ENCODE results near the gene HMBS. TPM values are rescaled to one million over a fixed set of nuclear protein-coding genes. Genes with fewer than 3 reads are reported as not detected.

HMBS gene
- total RNA-seq, 2 donors from 2014 or later = 9.2 to 14.3 TPM

DNA sequence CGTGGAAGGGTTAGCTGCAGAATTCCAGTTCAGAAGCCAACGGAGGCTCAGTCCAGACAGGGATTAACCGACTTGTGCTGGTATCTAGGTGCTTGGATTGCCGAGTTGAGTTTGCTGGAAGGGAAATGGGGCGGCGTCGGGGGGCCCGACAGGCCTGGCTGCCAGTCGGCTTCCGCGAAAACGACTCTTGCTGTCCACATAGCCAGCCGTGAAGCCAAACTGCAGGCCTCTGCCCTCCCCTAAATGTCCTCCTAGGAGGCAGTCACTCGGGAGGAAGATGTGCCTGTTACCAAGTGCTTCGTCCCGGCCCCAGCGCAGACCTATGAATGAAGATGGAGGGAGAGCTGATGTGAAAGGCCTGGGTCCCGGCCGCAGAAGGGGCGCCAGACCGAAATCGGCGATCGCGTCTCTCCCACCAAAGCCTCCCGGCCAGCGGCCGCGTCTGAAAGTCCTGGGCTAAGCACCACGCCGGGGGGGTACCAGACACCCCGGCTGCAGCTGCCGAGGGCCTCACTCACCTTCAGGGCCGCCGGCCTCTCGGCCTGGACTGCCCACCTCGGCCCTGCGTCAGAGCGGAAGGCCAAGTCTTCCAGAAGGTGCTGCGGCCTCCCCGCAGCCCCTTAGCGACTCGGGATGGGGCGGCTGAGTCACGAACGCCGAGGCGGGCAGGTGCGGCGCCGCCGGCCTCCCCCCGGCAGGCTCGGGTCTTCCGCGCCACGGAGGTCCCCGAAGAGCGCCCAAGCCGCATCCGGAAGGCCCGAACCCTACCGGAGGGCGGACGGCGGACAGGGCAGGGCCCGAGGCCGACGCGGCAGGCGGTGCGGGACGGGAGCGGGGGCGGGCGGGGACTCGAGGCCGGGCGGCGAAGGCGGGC lies 9.5 kb downstream of the HMBS start:
- peak; percentile 14 for DNase-seq (ENCODE audit: low spot score)
- WGBS = under 1% methylated on average over 78 of the region's 81 CpGs

DNA sequence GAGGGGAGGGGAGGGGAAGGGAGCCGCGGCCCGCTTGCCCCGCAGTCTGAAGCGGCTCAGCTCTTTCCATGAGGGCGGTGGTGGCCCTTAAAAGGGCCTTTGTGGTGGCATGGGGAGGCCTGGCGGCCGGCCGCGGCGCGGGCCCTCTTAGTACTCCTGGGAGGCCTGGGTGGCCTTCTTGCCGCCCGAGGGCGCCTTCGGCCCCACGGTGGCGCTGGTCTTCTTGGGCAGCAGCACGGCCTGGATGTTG lies 10.1 kb downstream of the HMBS start:
- peaks cover 10% of the 10 kb centered on the region for H3K4me1 ChIP-seq (replicated peaks)
- H3K27ac ChIP-seq = peak overlapping the region; percentile 93 to 94
- peak; percentile 81 for DNase-seq (ENCODE audit: low spot score)
- H3K4me3 ChIP-seq = peak overlapping the region; percentile 67 to 72
- WGBS = 0% methylated on average over 5 of the region's 19 CpGs
- intact Hi-C loops (cut with DNase I) = loop anchor here (5.0 kb wide), 1 partner anchor 103 kb away; no protein-coding TSS in a partner anchor
- peaks cover 0 to 7% of the 10 kb centered on the region in 2 donors for H3K36me3 ChIP-seq
- H3K27me3 ChIP-seq (replicated peaks; ENCODE audit: insufficient read depth) = no peaks in the 10 kb centered on the region
- no peak for TF ChIP-seq POLR2A (IDR thresholded peaks at IDR 0.05)
- TF ChIP-seq, protein P1, sequence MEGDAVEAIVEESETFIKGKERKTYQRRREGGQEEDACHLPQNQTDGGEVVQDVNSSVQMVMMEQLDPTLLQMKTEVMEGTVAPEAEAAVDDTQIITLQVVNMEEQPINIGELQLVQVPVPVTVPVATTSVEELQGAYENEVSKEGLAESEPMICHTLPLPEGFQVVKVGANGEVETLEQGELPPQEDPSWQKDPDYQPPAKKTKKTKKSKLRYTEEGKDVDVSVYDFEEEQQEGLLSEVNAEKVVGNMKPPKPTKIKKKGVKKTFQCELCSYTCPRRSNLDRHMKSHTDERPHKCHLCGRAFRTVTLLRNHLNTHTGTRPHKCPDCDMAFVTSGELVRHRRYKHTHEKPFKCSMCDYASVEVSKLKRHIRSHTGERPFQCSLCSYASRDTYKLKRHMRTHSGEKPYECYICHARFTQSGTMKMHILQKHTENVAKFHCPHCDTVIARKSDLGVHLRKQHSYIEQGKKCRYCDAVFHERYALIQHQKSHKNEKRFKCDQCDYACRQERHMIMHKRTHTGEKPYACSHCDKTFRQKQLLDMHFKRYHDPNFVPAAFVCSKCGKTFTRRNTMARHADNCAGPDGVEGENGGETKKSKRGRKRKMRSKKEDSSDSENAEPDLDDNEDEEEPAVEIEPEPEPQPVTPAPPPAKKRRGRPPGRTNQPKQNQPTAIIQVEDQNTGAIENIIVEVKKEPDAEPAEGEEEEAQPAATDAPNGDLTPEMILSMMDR (IDR thresholded peaks at IDR 0.05) = peak; percentile 49 to 80 (median 70)
- H3K9me3 ChIP-seq = no peaks in the 10 kb centered on the region

More for the DNA sequence above, 9.5 kb downstream of the HMBS start:
- H3K4me3 ChIP-seq = peak overlapping the region; percentile 67 to 72
- TF ChIP-seq POLR2A (IDR thresholded peaks at IDR 0.05) = no peak
- TF ChIP-seq, protein P1 (IDR thresholded peaks at IDR 0.05) = peak in 1 of 4 experiments; percentile 11
- H3K9me3 ChIP-seq = no peaks in the 10 kb centered on the region
- H3K27ac ChIP-seq = peak overlapping the region; percentile 93 to 94
- H3K27me3 ChIP-seq (replicated peaks; ENCODE audit: insufficient read depth) = no peaks in the 10 kb centered on the region
- H3K4me1 ChIP-seq (replicated peaks) = peaks cover 10% of the 10 kb centered on the region
- intact Hi-C loops (cut with DNase I) = loop anchor here (5.0 kb wide), 1 partner anchor 103 kb away; no protein-coding TSS in a partner anchor
- peaks cover 0 to 7% of the 10 kb centered on the region in 2 donors for H3K36me3 ChIP-seq

DNA sequence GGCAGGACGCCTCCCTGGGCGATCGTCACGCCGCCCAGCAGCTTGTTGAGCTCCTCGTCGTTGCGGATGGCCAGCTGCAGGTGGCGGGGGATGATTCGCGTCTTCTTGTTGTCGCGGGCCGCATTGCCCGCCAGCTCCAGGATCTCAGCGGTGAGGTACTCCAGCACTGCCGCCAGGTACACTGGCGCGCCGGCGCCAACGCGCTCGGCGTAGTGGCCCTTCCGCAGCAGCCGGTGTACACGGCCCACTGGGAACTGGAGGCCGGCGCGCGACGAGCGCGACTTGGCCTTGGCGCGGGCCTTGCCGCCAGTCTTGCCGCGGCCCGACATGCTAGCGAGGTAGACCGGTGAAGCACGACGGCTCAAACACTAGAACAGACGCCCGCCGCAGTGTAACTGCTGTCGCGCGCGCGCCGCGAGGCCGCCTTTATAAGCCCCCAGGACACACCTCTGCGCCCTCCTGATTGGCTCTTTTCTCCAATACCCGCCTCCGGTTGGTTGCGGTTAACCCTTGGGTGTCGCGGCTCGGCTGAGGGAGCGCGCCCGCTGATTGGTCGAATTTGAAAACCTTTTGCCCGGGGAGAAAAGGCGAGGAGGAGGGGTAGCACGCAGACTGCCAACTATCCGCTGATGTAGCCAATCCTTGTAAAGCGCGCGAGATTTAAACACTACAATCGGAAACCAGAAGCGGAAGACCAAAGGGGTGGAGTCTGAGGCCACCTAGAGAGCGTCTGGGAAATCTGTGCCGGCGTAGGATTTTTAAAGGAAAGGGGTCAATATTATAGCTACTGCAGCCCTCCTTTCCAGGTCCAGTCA lies 10.6 kb downstream of the HMBS start:
- intact Hi-C loops (cut with DNase I) = no loop called here
- Histone ChIP-seq H3K4me3 (peak overlapping the region; percentile 67 to 72), H3K4me1 (replicated peaks) (peaks cover 10% of the 10 kb centered on the region), H3K27ac (peak overlapping the region; percentile 93 to 94), H3K9me3 (no peaks in the 10 kb centered on the region), H3K36me3 (peaks cover 0 to 7% of the 10 kb centered on the region in 2 donors), H3K27me3 (replicated peaks; ENCODE audit: insufficient read depth) (no peaks in the 10 kb centered on the region)
- under 1% methylated on average over 56 of the region's 79 CpGs for WGBS
- peak; percentile 100 for DNase-seq (ENCODE audit: low spot score)
- TF ChIP-seq, protein P1 (IDR thresholded peaks at IDR 0.05) = peak in 2 of 4 experiments; percentile 5 to 29
- peak; percentile 98 for TF ChIP-seq POLR2AphosphoS5 (IDR thresholded peaks at IDR 0.05)
- peak; percentile 97 for TF ChIP-seq POLR2A (IDR thresholded peaks at IDR 0.05)

DNA sequence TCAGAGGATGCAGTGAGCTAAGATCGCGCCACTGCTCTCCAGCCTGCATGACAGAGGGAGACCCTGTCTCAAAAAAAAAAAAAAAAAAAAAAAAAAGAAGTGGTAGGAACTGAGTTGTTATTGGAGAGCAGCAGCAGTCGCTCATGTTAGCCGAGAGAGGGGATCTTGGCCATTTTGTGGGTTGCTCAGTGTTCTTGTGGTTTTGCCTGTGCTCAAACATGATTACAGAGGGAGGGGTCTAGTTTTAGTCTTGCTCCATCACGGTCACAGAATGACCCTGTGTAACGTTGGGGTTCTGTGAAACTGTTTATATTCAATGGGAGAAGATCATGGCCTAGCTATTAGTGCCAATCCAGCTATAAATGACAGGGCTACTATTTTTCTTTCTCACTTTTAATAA lies 15.0 kb downstream of the HMBS start:
- Histone ChIP-seq H3K36me3 (peaks cover 0 to 7% of the 10 kb centered on the region in 2 donors), H3K27ac (no peak overlapping the region), H3K4me1 (replicated peaks) (no peaks in the 10 kb centered on the region), H3K4me3 (no peak overlapping the region), H3K27me3 (replicated peaks; ENCODE audit: insufficient read depth) (no peaks in the 10 kb centered on the region), H3K9me3 (no peaks in the 10 kb centered on the region)
- DNase-seq (ENCODE audit: low spot score) = no peak
- no peak for TF ChIP-seq POLR2AphosphoS5 (IDR thresholded peaks at IDR 0.05)
- no peak for TF ChIP-seq POLR2A (IDR thresholded peaks at IDR 0.05)
- TF ChIP-seq, protein P1 (IDR thresholded peaks at IDR 0.05) = no peak
- 78% methylated on average over 6 of the region's 6 CpGs for WGBS
- intact Hi-C loops (cut with DNase I) = loop anchor here (5.0 kb wide), 1 partner anchor 223 kb away; no protein-coding TSS in a partner anchor

Data from prostate gland (tissue), 2 donors.